Activated CD8-positive, alpha-beta T cell treated with anti-CD3 and anti-CD28 coated beads for 36 hours (primary cell): ENCODE measurements around the gene FOXE1. TPM values are rescaled to one million over a fixed set of nuclear protein-coding genes. Genes with fewer than 3 reads are reported as not detected.

Experiments used
- ATAC-seq: fragments of 200-7000 bp; cut with Tn5 transposase; one replicate; pipeline ENCODE4 v1.10.0; 2021; ENCODE audit warnings: mild to moderate bottlenecking, moderate library complexity
- CTCF ChIA-PET: fragments of 350-600 bp; sonication (Branson Sonifier 250); formaldehyde crosslinking; loops from one replicate; lab custom pipeline; 2021; ENCODE audit warnings: antibody characterized with exemption; lab: Charles Lee
- POLR2A ChIA-PET: fragments of 350-600 bp; sonication (Branson Sonifier 250); formaldehyde crosslinking; loops from one replicate; lab custom pipeline; 2021; ENCODE audit warnings: antibody characterized with exemption; lab: Charles Lee
- DNase-seq: peaks from one replicate; pipeline ENCODE4 v3.0.0-alpha.2; 2020
- H3K27ac Mint-ChIP-seq: one replicate; pipeline ENCODE4 v1.8.0; 2021; ENCODE audit warnings: mild to moderate bottlenecking, mixed read lengths
- H3K27me3 Mint-ChIP-seq: one replicate; pipeline ENCODE4 v1.8.0; 2021; ENCODE audit warnings: mixed read lengths
- H3K36me3 Mint-ChIP-seq: one replicate; pipeline ENCODE4 v1.8.0; 2021; ENCODE audit warnings: low read depth, mixed read lengths
- H3K4me1 Mint-ChIP-seq: one replicate; pipeline ENCODE4 v1.8.0; 2021; ENCODE audit warnings: low read depth, mixed read lengths
- H3K4me3 Mint-ChIP-seq: one replicate; pipeline ENCODE4 v1.8.0; 2021; ENCODE audit warnings: mild to moderate bottlenecking, moderate library complexity, mixed read lengths
- H3K9me3 Mint-ChIP-seq: one replicate; pipeline ENCODE4 v1.8.0; 2021; ENCODE audit warnings: mixed read lengths
- CTCF ChIP-seq: fragments of 200-600 bp; IDR thresholded peaks from one replicate; pipeline ENCODE4 v1.8.0; 2022; ENCODE audit warnings: antibody characterized with exemption, mild to moderate bottlenecking
- intact Hi-C: fragments of 100-400 bp; cut with micrococcal nuclease; formaldehyde crosslinking; loops from one replicate; pipeline ENCODE4 v1.10.0; 2022
- total RNA-seq, 2 experiments: library from RNA; stranded (reverse); gene quantifications; one replicate each; pipeline ENCODE4 v1.2.3, GENCODE V29; 2021

The FOXE1 gene
- total RNA-seq, 2 experiments from 2014 or later: 0.09 TPM; not detected in 1

- H3K36me3 Mint-ChIP-seq: peaks cover 26% of the 10 kb centered on the region
- no peak for TF ChIP-seq CTCF
- peak; percentile 80 for DNase-seq
- no peaks in the 10 kb centered on the region for H3K9me3 Mint-ChIP-seq
- H3K27ac Mint-ChIP-seq: peak overlapping the region; percentile 89
- no peaks in the 10 kb centered on the region for H3K27me3 Mint-ChIP-seq
- peak overlapping the region; percentile 78 for H3K4me3 Mint-ChIP-seq
- intact Hi-C loops: loop anchor here (5.0 kb wide), 1 partner anchor 192 kb away; no protein-coding TSS in a partner anchor
- ChIA-PET POLR2A (interaction anchor here (0.5 to 8.8 kb wide), 4 partner anchors 11 to 78 kb away, joined by 3 to 86 read pairs (median 6); partner anchors contain the start of genes ANP32B and TRMO), CTCF (interaction anchor here (0.8 to 3.7 kb wide), 6 partner anchors 8 to 57 kb away, joined by 3 to 27 read pairs (median 6); partner anchors contain the start of genes FOXE1 and TRMO)
- peaks cover 72% of the 10 kb centered on the region for H3K4me1 Mint-ChIP-seq
- ATAC-seq: peak; percentile 82
Measured at GRCh38 chr9:97904725-97905124, 51.7 kb downstream of the FOXE1 start.

- Mint-ChIP-seq H3K4me1 (peaks cover 77% of the 10 kb centered on the region), H3K27me3 (no peaks in the 10 kb centered on the region), H3K36me3 (peaks cover 31% of the 10 kb centered on the region), H3K4me3 (peak overlapping the region; percentile 78), H3K27ac (peak overlapping the region; percentile 89), H3K9me3 (no peaks in the 10 kb centered on the region)
- ChIA-PET POLR2A (interaction anchor here (0.5 to 8.8 kb wide), 5 partner anchors 16 to 275 kb away, joined by 3 to 86 read pairs (median 3); partner anchors contain the start of genes ANP32B and TRMO), CTCF (interaction anchor here (1.1 to 3.7 kb wide), 5 partner anchors 9 to 52 kb away, joined by 3 to 27 read pairs (median 8); partner anchors contain the start of genes FOXE1 and TRMO)
- intact Hi-C loops: no loop called here
- ATAC-seq (peak; percentile 52), DNase-seq (peak; percentile 49)
- no peak for TF ChIP-seq CTCF
Measured at GRCh38 chr9:97905228-97905627, 52.2 kb downstream of the FOXE1 start.

Other genes with a start within 250 kb of the FOXE1 start
- 10 to 100 TPM; 15.2 to 15.3 TPM for gene TSTD2, start 219.9 kb upstream of the FOXE1 start, total RNA-seq
- 10 to 100 TPM; 37.6 to 41.7 TPM for gene NCBP1, start 219.4 kb upstream of the FOXE1 start, total RNA-seq
- gene XPA, start 155.9 kb upstream of the FOXE1 start, total RNA-seq: 10 to 100 TPM in 1 of 2 experiments, 1 to 10 TPM in 1; 9.8 to 10.9 TPM
- 10 to 100 TPM; 12.6 to 13.3 TPM for gene TRMO, start 69.3 kb downstream of the FOXE1 start, total RNA-seq
- 1 to 10 TPM; 1.2 to 1.4 TPM for gene HEMGN, start 84.9 kb downstream of the FOXE1 start, total RNA-seq
- gene ANP32B, start 130.1 kb downstream of the FOXE1 start, total RNA-seq: 100 to 1,000 TPM; 374 to 389 TPM
- gene NANS, start 203.5 kb downstream of the FOXE1 start, total RNA-seq: 10 to 100 TPM; 51.2 to 51.8 TPM